ENCODE data around the gene LSM12. TPM values are rescaled to one million over a fixed set of nuclear protein-coding genes. Genes with fewer than 3 reads are reported as not detected.

Gene LSM12
- total RNA-seq, 1 donor from 2014 or later, result 35.4 TPM

DNA sequence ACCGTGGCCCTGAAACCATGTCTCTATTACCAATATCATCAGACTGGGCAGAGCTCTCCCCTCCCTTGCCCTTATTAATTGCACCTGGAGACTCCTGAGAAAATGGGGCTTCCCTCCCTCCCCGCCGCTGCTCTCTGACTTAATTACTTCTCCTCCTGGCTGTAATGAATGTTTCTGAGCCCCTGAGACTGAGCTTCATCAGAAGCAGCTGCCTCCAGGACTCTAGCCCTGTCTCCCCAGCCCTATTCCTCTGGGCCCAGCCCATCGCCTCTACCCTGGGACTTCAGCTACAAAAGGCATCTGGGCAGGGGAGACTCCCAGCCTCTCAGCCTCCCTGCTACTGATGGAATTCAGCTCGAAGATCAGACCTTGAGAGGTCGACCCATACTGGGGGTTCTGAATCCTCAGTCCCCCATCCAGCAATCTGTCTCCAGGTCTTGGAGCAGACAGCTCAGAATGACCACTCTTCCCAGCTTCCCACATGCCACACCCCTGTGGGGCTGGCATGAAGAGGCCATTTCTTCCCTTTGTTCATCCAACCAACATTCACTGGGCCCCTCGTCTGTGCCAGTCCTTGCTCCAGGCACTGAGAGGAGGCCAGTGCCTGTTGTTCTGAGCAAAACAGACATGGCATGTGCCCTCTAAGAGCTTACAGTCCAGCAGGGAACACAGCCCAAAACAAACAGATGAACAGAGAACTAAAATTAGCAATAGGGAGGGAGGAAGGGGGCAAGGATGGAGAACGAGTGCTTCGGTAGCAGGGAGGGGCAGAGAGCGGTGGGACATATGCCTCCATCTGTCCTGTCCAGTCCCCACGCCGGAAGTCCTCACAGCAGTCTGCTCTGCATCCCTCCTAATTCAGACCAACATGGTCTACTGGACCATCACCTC lies 79.1 kb downstream of the LSM12 start:
- DNase-seq (ENCODE audit: low read depth, low spot score), result no peak

GRCh38 chr17:43986225-43986981 lies 80.1 kb downstream of the LSM12 start:
- no peak for DNase-seq (ENCODE audit: low read depth, low spot score)

GRCh38 chr17:43984521-43984920 lies 82.0 kb downstream of the LSM12 start:
- DNase-seq (ENCODE audit: low read depth, low spot score), result no peak

Other genes starting within 250 kb of the LSM12 start
- 9.8 and 10.2 TPM in 2 replicates for gene MPP3, start 233.5 kb downstream of the LSM12 start, total RNA-seq
- not detected in 2 replicates for gene CD300LG, start 219.5 kb downstream of the LSM12 start, total RNA-seq
- 0.92 and 1.6 TPM in 2 replicates for gene MPP2, start 159.1 kb downstream of the LSM12 start, total RNA-seq
- gene PPY, start 124.2 kb downstream of the LSM12 start, total RNA-seq, result not detected in 2 replicates
- gene PYY, start 112.7 kb downstream of the LSM12 start, total RNA-seq, result not detected in 2 replicates
- 2.2 and 6.8 TPM in 2 replicates for gene NAGS, start 62.0 kb downstream of the LSM12 start, total RNA-seq
- gene TMEM101, start 51.7 kb downstream of the LSM12 start, total RNA-seq, result 79.5 and 101 TPM in 2 replicates
- 21.0 and 22.6 TPM in 2 replicates for gene G6PC3, start 4.1 kb upstream of the LSM12 start, total RNA-seq
- gene HDAC5, start 57.0 kb upstream of the LSM12 start, total RNA-seq, result 27.1 and 31.6 TPM in 2 replicates
- gene HROB, start 75.3 kb upstream of the LSM12 start, total RNA-seq, result 2.2 and 2.4 TPM in 2 replicates
- gene ASB16, start 104.0 kb upstream of the LSM12 start, total RNA-seq, result not detected in 2 replicates
- gene TMUB2, start 120.3 kb upstream of the LSM12 start, total RNA-seq, result 25.8 and 34.8 TPM in 2 replicates
- gene ATXN7L3, start 133.2 kb upstream of the LSM12 start, total RNA-seq, result 41.1 and 50.1 TPM in 2 replicates
- gene UBTF, start 153.0 kb upstream of the LSM12 start, total RNA-seq, result 52.5 and 67.6 TPM in 2 replicates
- gene SLC4A1, start 201.5 kb upstream of the LSM12 start, total RNA-seq, result not detected in 2 replicates
- 0.07 and 0.21 TPM in 2 replicates for gene RUNDC3A, start 241.9 kb upstream of the LSM12 start, total RNA-seq

Data from pulmonary artery endothelial cell (primary cell).